ENCODE data around the gene GGT5.

- no peak for TF ChIP-seq CTCF (IDR thresholded peaks at IDR 0.05)
- no peak for TF ChIP-seq POLR2AphosphoS5 (IDR thresholded peaks at IDR 0.05)
- TF ChIP-seq POLR2A (IDR thresholded peaks at IDR 0.05) = no peak
- TF ChIP-seq EP300 (IDR thresholded peaks at IDR 0.05) = no peak
Measured at GRCh38 chr22:24179478-24180210, 65.2 kb downstream of the GGT5 start.
